GM18526 (cell line): ENCODE data around the gene GTF2H3.

Experiments used
- POLR2A ChIP-seq: IDR thresholded peaks from 3 replicates; pipeline ENCODE4 v1.6.1; 2011; ENCODE audit not compliant: insufficient read length; ENCODE audit errors: extremely low read depth

The GTF2H3 gene

DNA sequence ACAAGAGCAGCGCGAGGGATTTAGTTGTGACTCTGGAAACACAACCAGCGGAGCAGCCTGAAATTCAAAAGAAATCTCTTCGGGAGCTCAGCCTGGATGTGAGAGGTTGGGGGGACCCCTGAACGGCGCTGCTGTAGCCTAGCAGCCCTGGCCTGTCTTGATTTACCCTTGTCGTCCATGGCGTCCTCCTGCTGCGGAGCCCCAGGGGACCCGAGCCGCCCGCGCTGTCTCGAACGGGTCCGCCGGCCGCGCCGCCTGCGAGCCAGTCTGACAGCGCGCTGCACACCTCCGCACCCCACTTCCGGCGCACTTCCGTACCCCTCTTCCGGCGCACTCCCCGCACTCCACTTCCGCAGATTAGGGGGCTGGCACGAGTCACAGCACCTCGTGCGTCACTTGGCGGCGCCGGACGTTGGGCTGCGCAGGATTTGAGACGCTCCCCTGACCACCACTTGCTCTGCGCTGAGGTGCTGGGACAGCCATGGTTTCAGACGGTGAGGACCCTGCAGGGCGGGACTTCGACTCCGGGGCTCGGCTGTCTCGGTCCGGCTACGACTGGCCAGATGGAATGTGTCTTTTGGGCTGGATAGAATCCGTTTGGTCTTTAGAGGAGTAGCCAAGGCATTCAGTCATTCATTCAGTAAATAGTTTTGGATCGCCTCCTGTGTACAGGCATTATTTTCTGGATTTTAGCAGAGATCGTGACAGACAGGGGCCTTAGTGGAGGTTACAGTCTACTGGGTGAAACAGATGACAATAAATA lies at the start of gene GTF2H3, which contains the start of gene EIF2B1:
GTF2H3 (plus strand) TSS at position 451 of the 763 bp plus-strand sequence; CDS start at position 482, 31 bp downstream.
EIF2B1 (minus strand) TSS at position 308 of the 763 bp plus-strand sequence; CDS start at position 179, 129 bp downstream.
- peak; percentile 97 for TF ChIP-seq POLR2A

DNA sequence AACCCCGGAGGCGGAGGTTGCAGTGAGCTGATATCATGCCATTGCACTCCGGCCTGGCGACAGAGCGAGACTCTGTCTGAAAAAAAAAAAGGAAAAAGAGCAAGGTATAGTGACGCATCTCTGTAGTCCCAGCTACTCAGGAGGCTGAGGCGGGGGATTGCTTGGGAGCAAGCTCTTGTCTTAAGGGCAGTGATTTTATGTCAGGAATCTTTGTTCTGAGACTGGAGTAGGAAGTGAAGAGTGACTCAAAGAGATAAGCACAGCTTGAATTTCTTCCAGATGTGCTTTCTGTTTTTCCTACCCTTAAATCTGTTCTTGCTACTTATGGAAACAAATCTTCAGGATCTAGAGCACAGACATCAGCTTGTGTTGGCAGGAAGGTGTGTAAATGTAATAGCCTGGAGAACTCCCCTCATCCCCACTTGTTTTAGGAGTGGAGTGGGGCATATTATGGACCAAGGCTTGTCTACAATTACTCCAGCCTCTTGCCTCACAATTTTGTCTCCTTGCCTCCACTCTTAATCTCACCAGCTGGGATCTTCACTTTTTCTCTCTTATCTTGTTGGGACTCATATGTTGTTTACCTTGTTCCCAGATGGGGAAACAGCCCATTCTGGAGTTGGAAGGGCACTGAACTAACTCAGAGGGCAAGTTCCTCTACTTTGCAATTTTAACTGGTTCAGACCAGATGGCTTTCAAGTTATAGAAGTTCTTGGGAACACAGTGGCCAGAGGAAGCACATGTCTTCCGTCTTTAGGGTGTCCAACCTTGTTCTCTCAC lies 41.7 kb upstream of the GTF2H3 start:
- TF ChIP-seq POLR2A, result no peak

DNA sequence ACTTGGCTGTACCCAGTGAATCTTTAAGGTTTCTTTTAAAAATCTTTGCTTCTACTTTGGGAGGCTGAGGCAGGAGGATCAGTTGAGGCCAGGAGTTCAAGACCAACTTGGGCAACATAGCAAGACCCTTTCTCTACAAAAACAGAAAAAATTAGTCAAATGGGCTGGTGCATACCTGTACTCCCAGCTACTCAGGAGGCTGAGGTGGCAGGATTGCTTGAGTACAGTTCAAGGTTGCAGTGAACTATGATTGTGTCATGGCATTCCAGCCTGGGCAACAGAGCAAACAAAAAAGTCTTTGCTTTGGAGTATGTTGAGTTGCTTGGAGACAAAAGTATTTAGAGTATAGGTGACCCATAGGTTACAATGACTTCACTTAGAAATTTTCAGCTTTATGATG lies 37.9 kb upstream of the GTF2H3 start:
- TF ChIP-seq POLR2A, result no peak

- TF ChIP-seq POLR2A, result no peak
Observed at GRCh38 chr12:123597100-123597499, 36.5 kb upstream of the GTF2H3 start.

- TF ChIP-seq POLR2A, result no peak
Observed at GRCh38 chr12:123598522-123598921, 35.1 kb upstream of the GTF2H3 start.

- TF ChIP-seq POLR2A, result no peak
Observed at GRCh38 chr12:123599310-123599709, 34.3 kb upstream of the GTF2H3 start.

DNA sequence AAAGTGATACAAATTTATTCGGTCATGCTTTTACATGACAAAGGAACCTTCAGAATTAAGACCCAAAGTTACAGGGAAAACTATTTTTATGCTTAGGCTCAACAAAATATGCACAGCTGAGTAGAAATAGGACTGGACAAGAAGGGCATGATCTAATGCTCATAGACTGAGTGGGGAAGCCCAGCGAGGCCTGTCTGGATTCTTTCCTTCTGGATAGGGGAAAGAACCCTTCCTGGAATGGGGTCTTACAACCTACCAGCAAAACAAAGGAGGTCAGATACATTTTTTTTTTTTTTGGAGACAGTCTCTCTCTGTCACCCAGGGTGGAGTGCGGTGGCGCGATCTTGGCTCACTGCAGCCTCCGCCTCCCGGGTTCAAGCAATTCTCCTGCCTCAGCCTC lies 33.9 kb upstream of the GTF2H3 start:
- TF ChIP-seq POLR2A, result no peak

DNA sequence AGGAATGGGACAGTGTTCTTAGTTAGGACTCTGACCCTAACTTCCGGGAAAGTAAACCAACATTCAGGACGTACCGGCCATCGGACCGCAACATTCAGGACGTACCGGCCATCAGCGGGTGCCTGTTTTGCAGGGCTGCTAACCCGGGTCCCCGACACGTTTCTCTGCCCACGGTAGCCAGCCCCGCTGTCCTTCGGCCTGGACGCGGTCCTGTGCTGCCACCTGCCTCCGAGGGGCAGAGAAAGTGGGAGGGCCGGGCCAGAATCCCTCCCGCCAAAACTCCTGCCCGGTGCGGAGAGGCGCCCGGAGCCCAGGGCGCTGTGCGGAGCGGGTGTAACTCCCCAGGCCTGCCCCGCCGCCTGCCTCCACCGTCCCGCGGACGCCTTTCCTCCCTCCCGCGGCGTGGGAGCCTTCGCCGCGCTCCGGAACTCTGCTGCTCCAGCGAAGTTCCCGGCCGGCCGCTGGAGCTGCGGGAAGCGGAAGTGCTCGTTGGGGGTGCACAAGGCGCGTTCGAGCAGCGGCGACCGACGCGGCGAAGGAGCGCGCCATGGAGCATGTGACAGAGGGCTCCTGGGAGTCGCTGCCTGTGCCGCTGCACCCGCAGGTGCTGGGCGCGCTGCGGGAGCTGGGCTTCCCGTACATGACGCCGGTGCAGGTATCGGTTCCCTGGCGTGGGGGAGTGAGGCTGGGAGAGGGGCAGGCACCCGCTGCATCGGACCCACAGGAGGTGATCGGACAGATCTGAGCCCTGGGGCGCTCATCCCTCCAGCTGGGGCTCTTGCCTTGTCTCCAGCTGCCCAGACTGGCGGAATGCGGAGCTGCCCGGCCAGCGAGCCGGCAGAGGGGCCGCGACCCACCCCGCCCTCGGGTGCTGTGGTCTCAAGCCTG lies 31.8 kb upstream of the GTF2H3 start, which contains the start of gene DDX55:
DDX55 (plus strand) TSS at position 498 of the 888 bp plus-strand sequence; CDS start at position 548, 50 bp downstream.
- peak; percentile 95 for TF ChIP-seq POLR2A

DNA sequence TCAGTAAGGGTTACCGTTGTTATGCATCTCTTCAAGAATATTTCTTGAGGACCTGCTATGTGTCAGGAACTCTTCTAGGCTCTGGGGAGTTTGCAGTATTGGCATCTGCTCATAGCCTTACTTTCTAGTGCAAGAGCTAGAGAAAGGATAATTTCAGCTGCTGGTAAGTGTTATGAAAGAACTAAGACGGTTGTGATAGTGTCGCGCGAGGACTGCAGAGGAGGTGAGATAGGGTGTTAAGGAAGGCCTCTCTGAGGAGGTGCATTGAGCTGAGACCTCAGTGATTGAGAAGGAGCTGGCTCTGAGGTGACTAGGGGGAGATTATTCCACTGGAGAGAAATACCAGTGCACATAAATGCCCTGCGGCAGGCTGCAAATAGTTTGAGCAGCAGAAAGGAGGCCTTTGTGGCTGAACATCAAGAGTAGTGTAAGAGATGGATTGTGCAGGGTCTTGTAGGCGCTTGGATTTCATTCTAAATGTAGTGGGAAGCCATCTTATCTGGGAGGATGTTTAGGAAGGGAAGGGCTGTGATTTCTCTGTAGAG lies 30.9 kb upstream of the GTF2H3 start:
- TF ChIP-seq POLR2A, result no peak

- no peak for TF ChIP-seq POLR2A
Observed at GRCh38 chr12:123607756-123608155, 25.9 kb upstream of the GTF2H3 start.

DNA sequence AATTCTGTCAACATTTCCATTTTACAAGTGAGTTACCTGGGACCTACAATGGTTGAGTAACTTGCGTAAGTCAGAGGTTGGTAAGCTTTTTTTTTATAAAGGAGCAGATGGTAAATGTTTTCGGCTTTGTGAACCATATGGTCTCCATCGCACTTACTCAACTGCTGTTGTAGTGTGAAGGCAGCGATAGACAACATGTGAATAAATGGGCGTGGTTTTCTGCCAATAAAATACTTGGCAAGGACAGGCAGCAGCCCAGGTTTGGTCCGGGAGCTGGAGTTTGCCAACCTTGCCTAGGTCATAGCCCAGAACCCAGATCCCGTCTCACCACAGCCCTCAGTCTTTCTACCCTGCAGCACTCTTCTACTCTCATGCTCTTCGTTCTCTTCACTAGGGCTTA lies 25.4 kb upstream of the GTF2H3 start:
- no peak for TF ChIP-seq POLR2A

DNA sequence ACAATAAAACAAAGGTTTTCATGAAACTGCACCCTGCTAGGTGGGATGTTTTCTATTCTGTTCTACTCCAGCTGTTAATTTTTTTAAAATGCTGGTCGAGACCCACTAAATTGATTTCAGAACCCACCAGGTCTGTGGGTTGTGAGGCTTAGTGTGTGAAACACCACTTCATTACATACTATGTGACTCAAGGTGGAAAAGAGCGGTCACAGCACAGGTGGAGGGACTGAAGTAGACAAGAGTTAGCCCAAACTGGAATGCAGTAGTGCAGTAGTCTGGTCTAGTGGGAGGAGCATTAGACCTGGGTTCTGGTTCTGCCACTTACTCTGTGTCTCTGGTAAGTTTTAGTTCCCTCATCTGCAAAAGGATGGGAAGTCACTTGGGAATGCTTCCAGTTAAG lies 19.5 kb upstream of the GTF2H3 start:
- no peak for TF ChIP-seq POLR2A

DNA sequence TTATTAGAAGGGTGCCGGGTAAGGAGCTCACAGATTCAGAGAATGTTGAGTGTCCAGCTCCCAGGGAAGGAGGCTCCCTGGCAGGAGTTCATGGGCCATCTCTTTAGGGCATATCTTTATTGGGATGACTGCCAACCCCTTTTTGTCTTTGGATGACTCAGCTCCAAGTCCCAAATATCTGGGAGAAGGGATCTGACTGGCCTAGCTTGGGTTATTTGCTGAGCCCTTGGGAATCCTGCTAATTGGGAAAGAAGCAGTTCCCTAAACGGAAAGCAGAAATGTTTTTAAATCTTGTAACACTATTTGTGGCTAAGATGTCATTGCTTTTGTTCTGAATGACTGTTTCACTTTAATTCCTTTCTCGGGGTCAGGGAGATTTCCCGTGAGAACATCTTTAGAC lies 19.1 kb upstream of the GTF2H3 start:
- TF ChIP-seq POLR2A, result no peak

- no peak for TF ChIP-seq POLR2A
Observed at GRCh38 chr12:123617144-123617543, 16.5 kb upstream of the GTF2H3 start.

- TF ChIP-seq POLR2A, result no peak
Observed at GRCh38 chr12:123617580-123617979, 16.0 kb upstream of the GTF2H3 start.

DNA sequence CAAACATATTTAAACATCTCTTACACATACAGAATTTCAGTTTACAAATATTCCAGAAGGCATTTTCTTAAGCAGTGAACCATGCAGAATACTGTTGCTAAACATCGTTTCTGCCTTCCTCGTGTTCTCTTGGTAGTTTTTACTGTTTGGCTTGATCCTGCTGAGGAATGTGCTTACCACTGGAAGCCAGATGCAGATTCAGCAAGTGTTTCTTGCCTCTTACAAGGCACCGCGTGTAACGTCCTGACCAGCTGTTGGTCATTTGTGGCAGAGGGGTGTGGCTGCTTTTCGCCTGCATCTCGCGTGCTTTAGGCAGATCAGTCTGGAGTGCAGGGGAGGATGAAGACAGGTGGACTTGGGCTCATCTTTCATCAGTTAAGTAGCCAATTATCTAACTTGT lies 12.5 kb upstream of the GTF2H3 start:
- TF ChIP-seq POLR2A, result no peak
